ENCODE results near the gene PICALM.
"Not testable (repeated sequence)": the region's sequence is repeated elsewhere in the genome, so short reads cannot be mapped to it uniquely, and the experiment has no call there.

Gene PICALM

DNA sequence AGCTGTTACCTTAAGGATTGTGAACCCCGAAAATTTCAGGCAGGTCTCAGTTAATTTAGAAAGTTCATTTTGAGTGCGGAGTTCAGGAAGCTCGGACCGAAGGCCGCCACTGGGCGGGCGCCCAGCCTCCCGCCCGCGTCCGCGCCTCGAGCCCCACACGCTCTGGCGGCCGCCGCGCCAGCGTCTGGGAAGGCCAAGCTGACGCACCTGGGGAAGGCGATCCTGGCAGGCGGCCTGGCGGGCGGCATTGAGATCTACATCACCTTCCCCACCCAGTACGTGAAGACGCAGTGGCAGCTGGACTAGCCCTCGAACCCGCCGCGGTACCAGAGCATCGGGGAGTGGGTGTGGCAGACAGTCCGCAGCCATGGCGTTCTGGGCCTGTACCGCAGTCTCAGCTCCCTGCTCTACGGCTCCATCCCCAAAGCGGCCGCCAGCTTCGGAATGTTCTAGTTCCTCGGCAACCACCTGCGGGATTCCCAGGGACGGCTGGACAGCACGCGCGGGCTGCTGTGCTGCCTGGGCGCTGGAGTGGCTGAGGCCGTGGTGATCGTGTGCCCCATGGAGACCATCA, 134.2 kb downstream of the PICALM start:
- DNase-seq = no peak

- no peak for DNase-seq
Measured at GRCh38 chr11:85930879-85931366, 138.0 kb downstream of the PICALM start.

GRCh38 chr11:85926653-85927214, 142.2 kb downstream of the PICALM start:
- not testable (repeated sequence) for DNase-seq

GRCh38 chr11:85923455-85923854, 145.4 kb downstream of the PICALM start:
- no peak for DNase-seq

DNA sequence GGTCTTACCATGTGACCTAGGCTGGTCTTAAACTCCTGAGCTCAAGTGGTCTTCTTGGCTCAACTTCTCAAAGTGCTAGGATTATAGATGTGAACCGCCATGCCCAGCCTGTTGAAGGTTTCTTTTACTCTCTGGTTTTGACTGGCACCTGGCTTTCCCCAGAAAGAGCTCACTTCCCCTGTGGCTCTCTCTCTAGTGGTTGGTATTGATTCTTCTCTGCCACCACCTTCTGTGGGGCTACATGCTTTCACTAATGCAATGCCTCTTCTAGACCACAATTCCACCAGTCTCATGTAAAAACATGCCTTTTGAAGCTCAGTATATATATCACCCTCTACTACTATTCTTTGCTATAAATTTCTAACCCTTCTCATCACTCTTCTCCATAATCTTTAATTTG, 146.5 kb downstream of the PICALM start:
- no peak for DNase-seq

DNA sequence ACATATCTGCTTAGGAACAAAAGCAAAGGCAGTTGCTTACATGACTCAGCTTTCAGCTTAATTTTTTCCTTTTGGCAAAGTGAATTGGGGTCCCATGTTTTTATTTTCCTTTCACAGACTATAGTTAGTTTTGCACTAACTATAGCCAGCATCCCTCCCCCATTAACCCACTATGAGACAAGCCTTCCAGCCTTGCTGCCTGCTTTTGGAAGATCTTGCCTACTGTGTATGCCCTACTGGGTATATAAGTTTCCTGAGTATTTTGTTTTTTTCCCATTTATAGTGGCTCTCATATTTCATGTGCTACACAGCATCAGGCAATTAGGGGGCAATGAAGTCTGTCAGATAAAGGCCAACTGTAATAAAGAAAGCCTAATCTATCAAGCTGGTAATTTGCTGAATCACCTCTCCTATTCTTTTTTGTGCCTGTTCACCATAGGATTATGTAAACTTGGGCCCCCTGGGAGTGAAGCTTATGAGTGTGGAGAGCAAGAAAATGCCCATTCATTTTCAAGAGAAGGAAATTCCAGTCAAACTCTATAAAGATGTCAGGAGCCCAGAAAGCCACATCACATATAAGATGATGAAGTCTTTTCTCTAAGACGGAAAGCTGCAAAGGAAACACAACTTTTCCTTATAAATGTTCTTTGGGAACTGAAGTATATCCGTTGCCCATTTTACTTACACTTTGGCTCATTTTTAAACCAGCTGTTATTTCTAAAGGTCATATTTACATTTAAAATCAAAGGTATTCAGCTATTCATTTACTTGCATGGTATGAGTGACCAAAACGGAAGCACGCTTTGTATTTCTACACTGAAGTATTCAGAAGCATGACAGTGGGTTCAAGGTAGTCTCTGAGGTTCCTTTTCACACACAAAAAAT, 149.7 kb downstream of the PICALM start:
- DNase-seq = peak; percentile 22

DNA sequence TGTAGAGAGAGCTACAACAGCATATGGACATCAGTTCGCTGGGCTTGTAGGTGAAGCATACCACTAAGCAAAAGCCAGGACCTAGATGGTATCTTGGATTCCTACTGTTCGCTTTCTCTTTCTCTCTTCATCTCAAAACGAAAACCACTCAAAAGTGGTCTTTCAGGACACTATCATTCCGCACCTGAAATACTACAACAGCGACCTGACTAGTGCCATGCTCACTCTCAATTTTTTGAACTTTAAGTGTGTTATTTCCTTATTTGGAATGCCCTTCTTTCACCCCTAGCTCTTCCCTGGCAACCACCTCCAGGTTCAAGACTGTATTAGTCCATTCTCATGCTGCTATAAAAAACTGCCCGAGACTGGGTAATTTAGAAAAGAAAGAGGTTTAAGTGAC, 154.5 kb downstream of the PICALM start:
- no peak for DNase-seq

DNA sequence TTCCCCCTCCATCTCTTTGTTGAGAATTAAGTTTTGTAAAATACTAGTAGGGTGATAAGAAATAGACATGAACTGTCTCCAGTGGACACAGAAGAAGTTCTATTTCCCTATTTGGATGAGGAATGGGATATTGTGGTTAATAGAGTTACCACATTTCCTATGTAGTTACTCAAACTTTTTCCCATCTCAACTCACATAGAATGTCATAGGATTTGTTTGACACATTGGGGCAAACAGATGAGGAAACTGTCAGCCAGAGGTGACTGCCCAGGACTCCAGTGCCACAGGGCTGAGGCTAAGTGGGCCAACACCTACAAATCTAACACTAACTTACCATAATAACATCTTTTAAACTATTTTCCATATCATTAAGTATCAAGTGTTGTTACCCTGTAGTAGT, 155.4 kb downstream of the PICALM start:
- DNase-seq = no peak

DNA sequence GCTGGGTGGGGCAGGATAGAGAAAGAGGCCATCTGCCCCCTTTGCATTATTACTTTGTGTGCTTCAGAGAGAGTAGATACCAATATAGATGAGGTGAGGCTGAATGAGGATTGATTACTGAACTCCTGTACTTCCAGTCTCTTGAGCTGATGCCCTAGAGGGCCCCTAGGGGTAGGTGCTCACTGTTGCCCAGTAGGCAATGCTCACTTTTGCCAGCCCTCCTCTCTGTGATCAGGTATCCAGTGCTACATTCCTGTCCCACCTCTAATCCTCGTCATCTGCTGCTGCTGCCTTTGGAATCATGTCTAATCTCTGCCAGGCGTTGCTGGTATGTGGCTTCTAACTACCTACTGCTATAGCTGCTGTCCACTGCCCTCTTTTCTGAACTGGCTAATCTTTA, 156.5 kb downstream of the PICALM start:
- no peak for DNase-seq

All from NCI-H524 treated with DMSO at 0.1 percent for 48 hours (cell line).